Measurements from ENCODE around the gene LRPAP1. TPM values are rescaled to one million over a fixed set of nuclear protein-coding genes. Genes with fewer than 3 reads are reported as not detected.

Gene LRPAP1
- total and polyA plus RNA-seq, 10 of the 15 experiments (the other 5 are each of a cell fraction or from before 2014, with no cell fraction given) = 1.0 to 100 (median 51.1) TPM

DNA sequence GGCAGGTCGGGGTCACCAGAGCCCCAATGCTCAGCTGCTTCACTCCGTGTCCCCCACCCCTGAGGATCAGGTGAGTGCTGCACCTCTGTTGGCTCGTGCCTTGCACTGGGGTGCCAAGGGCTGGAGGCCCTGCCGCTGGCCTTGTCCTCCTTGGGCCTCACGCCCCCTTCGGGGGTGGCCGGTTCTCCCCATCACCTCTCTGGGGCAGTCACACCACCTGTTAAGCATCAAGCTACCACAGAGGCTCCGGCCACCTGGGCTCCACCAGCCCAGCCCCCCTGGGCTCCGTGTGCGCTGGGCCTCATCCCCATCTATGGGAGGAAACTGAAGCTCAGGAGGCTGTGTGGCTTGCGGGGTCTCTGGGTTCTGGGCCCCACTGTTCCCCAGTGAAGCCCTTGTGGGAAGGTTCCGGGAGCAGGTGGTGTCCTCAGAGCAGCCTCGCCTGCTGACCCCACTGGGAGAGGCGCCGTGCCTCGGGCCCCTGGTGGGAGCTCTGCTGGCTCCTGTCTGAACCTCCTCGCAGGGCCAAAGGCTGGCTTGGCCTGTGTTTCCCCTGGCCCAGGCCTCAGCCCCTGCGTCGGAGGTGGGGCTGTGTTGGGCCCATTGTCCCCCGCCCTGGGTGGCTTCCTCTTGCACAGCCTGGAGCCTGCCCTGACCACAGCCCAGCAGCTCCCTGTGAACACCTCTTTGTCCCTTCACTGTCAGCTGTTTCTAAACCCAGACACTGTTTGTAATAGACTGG, 38.3 kb downstream of the LRPAP1 start:
- Histone ChIP-seq H3K36me3 (ENCODE audit: control insufficient read depth in 2 of 2, insufficient read depth in 2 of 2, low read length in 1 of 2) (no peaks in the 10 kb centered on the region), H3K27ac (ENCODE audit: control insufficient read depth, insufficient read depth) (no peak overlapping the region), H3K4me1 (ENCODE audit: control insufficient read depth, insufficient read depth, low read length) (no peaks in the 10 kb centered on the region), H3K4me2 (ENCODE audit: control insufficient read depth, insufficient read depth) (no peak overlapping the region), H3K9me3 (replicated peaks; ENCODE audit: control insufficient read depth, insufficient read depth, low read length) (no peaks in the 10 kb centered on the region), H3K79me2 (ENCODE audit: control insufficient read depth, insufficient read depth, low read length) (no peaks in the 10 kb centered on the region), H3K9ac (ENCODE audit: control insufficient read depth, insufficient read depth, low read length) (no peak overlapping the region), H3K4me3 (no peak overlapping the region), H3K27me3 (replicated peaks in 1 of 2; ENCODE audit: control insufficient read depth in 2 of 2, insufficient read depth in 2 of 2, low read length in 1 of 2) (no peaks in the 10 kb centered on the region; a peak in 2 of 4 replicates), H2AFZ (ENCODE audit: control insufficient read depth, low read depth, low read length) (no peak overlapping the region), H4K20me1 (ENCODE audit: control insufficient read depth, insufficient read depth) (no peaks in the 10 kb centered on the region)
- BruUV-seq (replicated peaks) = no TSS peak
- POLR2A ChIA-PET = no interaction called here
- ATAC-seq = no peak; the same call in 2 of the 3 replicates
- in situ Hi-C loops (cut with MboI) = no loop called here
- CTCF ChIA-PET = interaction anchor here (1.3 kb wide), 1 partner anchor 13 kb away, joined by 8 read pairs; no protein-coding TSS in a partner anchor
- RAD21 ChIA-PET (ENCODE audit: unreplicated experiment) = no interaction called here
- SMC1A ChIA-PET (ENCODE audit: uncharacterized antibody, unreplicated experiment) = no interaction called here
- no peak for DNase-seq (ENCODE audit: low read depth, low spot score)
- FAIRE-seq = no peak
- 60% methylated on average over 20 of the region's 20 CpGs for WGBS (ENCODE audit: insufficient coverage, insufficient replicate concordance, low lambda C conversion rate, missing lambda C conversion rate)
- TF ChIP-seq NR2F1 (conservative IDR thresholded peaks at IDR 0.05) = no peak
- no peak for TF ChIP-seq SRF (IDR thresholded peaks at IDR 0.05; ENCODE audit: low read depth in 2 of 2, low read length in 2 of 2)
- TF ChIP-seq, protein P1, sequence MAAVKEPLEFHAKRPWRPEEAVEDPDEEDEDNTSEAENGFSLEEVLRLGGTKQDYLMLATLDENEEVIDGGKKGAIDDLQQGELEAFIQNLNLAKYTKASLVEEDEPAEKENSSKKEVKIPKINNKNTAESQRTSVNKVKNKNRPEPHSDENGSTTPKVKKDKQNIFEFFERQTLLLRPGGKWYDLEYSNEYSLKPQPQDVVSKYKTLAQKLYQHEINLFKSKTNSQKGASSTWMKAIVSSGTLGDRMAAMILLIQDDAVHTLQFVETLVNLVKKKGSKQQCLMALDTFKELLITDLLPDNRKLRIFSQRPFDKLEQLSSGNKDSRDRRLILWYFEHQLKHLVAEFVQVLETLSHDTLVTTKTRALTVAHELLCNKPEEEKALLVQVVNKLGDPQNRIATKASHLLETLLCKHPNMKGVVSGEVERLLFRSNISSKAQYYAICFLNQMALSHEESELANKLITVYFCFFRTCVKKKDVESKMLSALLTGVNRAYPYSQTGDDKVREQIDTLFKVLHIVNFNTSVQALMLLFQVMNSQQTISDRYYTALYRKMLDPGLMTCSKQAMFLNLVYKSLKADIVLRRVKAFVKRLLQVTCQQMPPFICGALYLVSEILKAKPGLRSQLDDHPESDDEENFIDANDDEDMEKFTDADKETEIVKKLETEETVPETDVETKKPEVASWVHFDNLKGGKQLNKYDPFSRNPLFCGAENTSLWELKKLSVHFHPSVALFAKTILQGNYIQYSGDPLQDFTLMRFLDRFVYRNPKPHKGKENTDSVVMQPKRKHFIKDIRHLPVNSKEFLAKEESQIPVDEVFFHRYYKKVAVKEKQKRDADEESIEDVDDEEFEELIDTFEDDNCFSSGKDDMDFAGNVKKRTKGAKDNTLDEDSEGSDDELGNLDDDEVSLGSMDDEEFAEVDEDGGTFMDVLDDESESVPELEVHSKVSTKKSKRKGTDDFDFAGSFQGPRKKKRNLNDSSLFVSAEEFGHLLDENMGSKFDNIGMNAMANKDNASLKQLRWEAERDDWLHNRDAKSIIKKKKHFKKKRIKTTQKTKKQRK (IDR thresholded peaks at IDR 0.05; ENCODE audit: low read depth, low read length) = no peak
- TF ChIP-seq TBL1XR1 (IDR thresholded peaks at IDR 0.05; ENCODE audit: low read depth, low read length) = no peak
- TF ChIP-seq TCF3 (IDR thresholded peaks at IDR 0.05; ENCODE audit: borderline replicate concordance, insufficient read depth, low read depth, low read length) = no peak
- no peak for TF ChIP-seq CUX1 (IDR thresholded peaks at IDR 0.05; ENCODE audit: insufficient replicate concordance, low read depth, low read length)
- TF ChIP-seq POU2F2 (IDR thresholded peaks at IDR 0.05; ENCODE audit: borderline replicate concordance, low read depth, low read length) = no peak
- no peak for TF ChIP-seq NFYA (IDR thresholded peaks at IDR 0.05; ENCODE audit: borderline replicate concordance, low read depth, low read length)
- no peak for TF ChIP-seq CREB1 (IDR thresholded peaks at IDR 0.05; ENCODE audit: low read depth)
- TF ChIP-seq ZNF274 (IDR thresholded peaks at IDR 0.05; ENCODE audit: insufficient read depth, insufficient read length) = no peak
- TF ChIP-seq NR2C1 (IDR thresholded peaks at IDR 0.05) = no peak
- no peak for TF ChIP-seq MXI1 (IDR thresholded peaks at IDR 0.05; ENCODE audit: low read depth, low read length)
- no peak for TF ChIP-seq SMAD5 (IDR thresholded peaks at IDR 0.05; ENCODE audit: low read depth)
- no peak for TF ChIP-seq RFX5 (IDR thresholded peaks at IDR 0.05; ENCODE audit: low read depth, low read length)
- intact Hi-C loops (cut with micrococcal nuclease; ENCODE audit: unreplicated experiment) = no loop called here

Measured in GM12878 (cell line).